K562 (cell line): Measurements from ENCODE around the gene MED16. TPM values are rescaled to one million over a fixed set of nuclear protein-coding genes. Genes with fewer than 3 reads are reported as not detected.

Source experiments
- ATAC-seq: fragments of 200-7000 bp; cut with Tn5 transposase; 3 replicates; pipeline ENCODE4 v1.9.1; 2020; ENCODE audit warnings: moderate library complexity
- BruUV-seq: library from RNA; stranded (reverse); fragments of 400-500 nt; replicated peaks from 2 replicates; lab custom pipeline; 2021; lab: Mats Ljungman, UMichigan
- CTCF ChIA-PET: fragments of 300-600 bp; formaldehyde crosslinking; extraction: SDS; loops from one replicate; lab custom pipeline; 2021; ENCODE audit warnings: low intra/inter-chr PET ratio; lab: Yijun Ruan, JAX
- POLR2A ChIA-PET: fragments of 300-600, 350-650 bp; sonication (Branson Sonifier 250); formaldehyde crosslinking; extraction: SDS; loops from one replicate; lab custom pipeline; 2021; ENCODE audit warnings: antibody characterized with exemption, inconsistent platforms; lab: Yijun Ruan, JAX
- DNase-seq, 4 experiments: peaks; one replicate each; pipeline versions ENCODE4 v3.0.0 to v3.0.0-alpha.2; 2011 to 2018; ENCODE audit warnings: low spot score in 3 of 4, mixed read lengths in 3 of 4; ENCODE audit errors: extremely low read depth in 1 of 4
- FAIRE-seq: peaks from 2 replicates; lab custom pipeline; 2011; peaks lifted over from hg19 to GRCh38; lab: Jason Lieb, UNC
- H2AFZ ChIP-seq: 2 replicates; pipeline ENCODE4 v1.6.0; 2011; ENCODE audit warnings: low read depth, low read length, control low read depth, inconsistent platforms
- H3K27ac ChIP-seq: fragments of 200-600 bp; 3 replicates; pipeline ENCODE4 v1.8.0; 2011; ENCODE audit warnings: low read depth, mild to moderate bottlenecking, control low read depth, inconsistent platforms, low read length, moderate library complexity, mixed read lengths; ENCODE audit errors: extremely low read depth
- H3K27me3 ChIP-seq, 2 experiments: fragments of 300-600 bp in 1 of 2; 2 replicates in 1 of 2; 3 replicates in 1 of 2; pipeline versions ENCODE4 v1.6.0 to v1.8.0; 2011; ENCODE audit warnings: inconsistent platforms in 2 of 2, low read length in 2 of 2, mild to moderate bottlenecking in 1 of 2, mixed read lengths in 1 of 2, moderate library complexity in 1 of 2; ENCODE audit not compliant: control insufficient read depth in 2 of 2, insufficient read depth in 2 of 2
- H3K36me3 ChIP-seq: fragments of 300-600 bp; 3 replicates; pipeline ENCODE4 v1.8.0; 2011; ENCODE audit warnings: mild to moderate bottlenecking, low read length, inconsistent platforms; ENCODE audit not compliant: control insufficient read depth, insufficient read depth
- H3K4me1 ChIP-seq, 2 experiments: fragments of 200-600 bp in 1 of 2; replicated peaks in 1 of 2; 2 replicates in 1 of 2; 3 replicates in 1 of 2; pipeline versions ENCODE4 v1.5.1 to v1.8.0; 2011; ENCODE audit warnings: inconsistent platforms in 2 of 2, low read length in 2 of 2, mild to moderate bottlenecking in 1 of 2, mixed read lengths in 1 of 2, moderate library complexity in 1 of 2; ENCODE audit not compliant: control insufficient read depth in 2 of 2, insufficient read depth in 2 of 2
- H3K4me2 ChIP-seq: 2 replicates; pipeline ENCODE4 v1.6.1; 2011; ENCODE audit warnings: low read length, control low read depth, inconsistent platforms, mixed read lengths; ENCODE audit not compliant: insufficient read depth
- H3K4me3 ChIP-seq: fragments of 200-600 bp; sonication (generic), shearing (Covaris generic); 2 replicates; pipeline ENCODE4 v1.5.1; 2016; ENCODE audit warnings: control low read depth, inconsistent platforms
- H3K79me2 ChIP-seq: fragments of 200-600 bp; 3 replicates; pipeline ENCODE4 v1.8.0; 2011; ENCODE audit warnings: low read length, inconsistent platforms; ENCODE audit not compliant: control insufficient read depth, insufficient read depth
- H3K9ac ChIP-seq, 2 experiments: 2 replicates each; pipeline versions ENCODE4 v1.6.0 to v1.6.1; 2011; ENCODE audit warnings: low read depth in 2 of 2, low read length in 2 of 2, control low read depth in 1 of 2, inconsistent platforms in 1 of 2, mild to moderate bottlenecking in 1 of 2, mixed read lengths in 1 of 2; ENCODE audit not compliant: insufficient read depth in 1 of 2
- H3K9me1 ChIP-seq: one replicate; pipeline ENCODE4 v1.6.0; 2011; ENCODE audit warnings: inconsistent platforms, mild to moderate bottlenecking, low read length, moderate library complexity; ENCODE audit not compliant: control insufficient read depth, insufficient read depth
- H3K9me3 ChIP-seq: replicated peaks from 2 replicates; pipeline ENCODE4 v1.5.1; 2011; ENCODE audit warnings: low read depth, low read length, inconsistent platforms; ENCODE audit not compliant: control insufficient read depth, insufficient read depth
- H4K20me1 ChIP-seq: replicated peaks from 2 replicates; pipeline ENCODE4 v1.6.1; 2011; ENCODE audit warnings: low read length, inconsistent platforms, mixed read lengths; ENCODE audit not compliant: control insufficient read depth, insufficient read depth
- ASH1L ChIP-seq: fragments of 450-650 bp; IDR thresholded peaks from 2 replicates; pipeline ENCODE4 v1.6.1; 2018; ENCODE audit warnings: borderline replicate concordance, mild to moderate bottlenecking, low read depth; ENCODE audit not compliant: partially characterized antibody
- HMG20A ChIP-seq: fragments of 450-650 bp; formaldehyde crosslinking; conservative IDR thresholded peaks from 2 replicates; pipeline ENCODE4 v1.4.0; 2020; ENCODE audit warnings: mild to moderate bottlenecking, mixed read lengths
- SAFB2 ChIP-seq: fragments of 200-400 bp; formaldehyde crosslinking; IDR thresholded peaks from 2 replicates; pipeline ENCODE4 v1.6.1; 2018; ENCODE audit warnings: borderline replicate concordance, low read length, low read depth, moderate library complexity; ENCODE audit not compliant: severe bottlenecking
- ZBTB33 ChIP-seq: sonication (generic); formaldehyde crosslinking; IDR thresholded peaks from 2 replicates; pipeline ENCODE4 v1.8.1; 2023; ENCODE audit warnings: mild to moderate bottlenecking, missing genetic modification reagents
- ZBTB7A ChIP-seq: IDR thresholded peaks from 2 replicates; pipeline ENCODE4 v1.6.1; 2011; ENCODE audit warnings: low read depth, mild to moderate bottlenecking, low read length, moderate library complexity, borderline replicate concordance; ENCODE audit not compliant: control insufficient read depth
- ZNF740 ChIP-seq, 3 experiments: fragments of 200-800 bp in 1 of 3; sonication (Bioruptor generic) in 1 of 3; sonication (generic) in 1 of 3; formaldehyde crosslinking in 1 of 3; IDR thresholded peaks; 2 replicates each; pipeline versions ENCODE4 v1.6.1 to v1.8.0; 2016 to 2022; ENCODE audit warnings: mild to moderate bottlenecking in 2 of 3, missing compliant biosample characterization in 2 of 3, missing genetic modification characterization in 2 of 3, missing genetic modification reagents in 1 of 3
- WGBS: fragments of 100-300 bp; shearing (Covaris generic); methylation state at CpG from one replicate; pipeline ENCODE4 v1.1.6; 2016; ENCODE audit warnings: low coverage, mixed read lengths; ENCODE audit not compliant: insufficient coverage; ENCODE audit errors: missing lambda C conversion rate; 5-methylcytosine and 5-hydroxymethylcytosine counted together
- in situ Hi-C: fragments of 300-500 bp; cut with MboI; formaldehyde crosslinking; loops from 4 replicates; pipeline ENCODE4 v1.15.0; 2018; ENCODE audit warnings: inconsistent platforms, mixed read lengths
- intact Hi-C: fragments of 100-400 bp; cut with micrococcal nuclease; formaldehyde crosslinking; loops from 2 replicates; pipeline ENCODE4 v1.14.2; 2022
- polyA plus RNA-seq, 8 experiments: library from polyadenylated mRNA; depleted of rRNA in 4 of 8; stranded (reverse) in 5 of 8; unstranded in 3 of 8; fragments of >200 nt; fragmentation: Nextera tagmentation in 2 of 8; fragmentation: Illumina TruSeq in 1 of 8; extraction: Ambion mirVana in 2 of 8; extraction: Trizol in 1 of 8; gene quantifications; 2 replicates each; pipeline versions ENCODE4 v1.2.1 to v1.2.3, GENCODE V29; 2011 to 2014; ENCODE audit warnings: inconsistent platforms in 1 of 8, missing spikeins in 1 of 8
- total RNA-seq, 7 experiments: library from RNA; depleted of rRNA in 6 of 7; stranded (reverse); fragments of >200 nt in 6 of 7; fragmentation: Illumina TruSeq in 2 of 7; extraction: Trizol in 2 of 7; gene quantifications; 2 replicates each; pipeline versions ENCODE4 v1.2.1 to v1.2.3, GENCODE V29; 2011 to 2021; ENCODE audit warnings: low replicate concordance in 1 of 7

The MED16 gene
- total and polyA plus RNA-seq, 9 of the 15 experiments (the other 6 are each of a cell fraction or from before 2014, with no cell fraction given), result 0.89 to 59.9 (median 8.6) TPM

- Histone ChIP-seq H2AFZ (no peak overlapping the region), H3K27ac (peak overlapping the region; percentile 82; the same call in 2 of the 3 replicates), H3K36me3 (peaks cover 17% of the 10 kb centered on the region; the same call in 1 of the 3 replicates), H3K79me2 (peaks cover 12% of the 10 kb centered on the region), H3K4me2 (peak overlapping the region; percentile 64; the same call in 1 of the 2 replicates), H3K4me1 (peaks cover 25 to 65% of the 10 kb centered on the region in 2 experiments), H4K20me1 (no peaks in the 10 kb centered on the region), H3K9ac (peak overlapping the region in 1 of 2 experiments; percentile 90; a peak in 2 of 4 replicates), H3K9me3 (no peaks in the 10 kb centered on the region), H3K4me3 (peak overlapping the region; percentile 62)
- POLR2A ChIA-PET, result interaction anchor here (0.7 to 1.3 kb wide), 2 partner anchors 46 to 160 kb away, joined by 3 to 4 read pairs; partner anchors contain the start of gene RNU6-2
- 9% methylated on average over 12 of the region's 35 CpGs for WGBS
- DNase-seq, result no peak
- in situ Hi-C loops, result no loop called here
- peak; percentile 73; the same call in 1 of the 2 replicates for TF ChIP-seq ZBTB7A
- no peak for TF ChIP-seq ASH1L
- no peak for TF ChIP-seq HMG20A (CRISPR knock-in tag)
- TF ChIP-seq SAFB2, result no peak
- peak; percentile 70; the same call in 1 of the 2 replicates for TF ChIP-seq ZBTB33 (CRISPR knock-in tag)
- no peak for TF ChIP-seq ZNF740 (CRISPR knock-in tag; IDR thresholded peaks at IDR 0.05)
- peak in 1 of 2 experiments; percentile 23; a peak in 1 of 4 replicates for TF ChIP-seq ZNF740 (tag; IDR thresholded peaks at IDR 0.05)
- TF ChIP-seq, all 486 proteins: peak for 3
- intact Hi-C loops, result loop anchor here (5.0 kb wide), 2 partner anchors 121 to 381 kb away; partner anchors contain the start of genes ATP5F1D and WDR18
- CTCF ChIA-PET, result interaction anchor here (1.0 to 1.5 kb wide), 2 partner anchors 56 to 91 kb away, joined by 6 to 8 read pairs; partner anchors contain the start of gene KISS1R
- no peak for ATAC-seq
- Histone ChIP-seq H3K27me3 (no peaks in the 10 kb centered on the region), H3K9me1 (no peaks in the 10 kb centered on the region)
- no peak for FAIRE-seq
- no TSS peak for BruUV-seq
Observed at GRCh38 chr19:861141-861755, 31.7 kb downstream of the MED16 start.
